K562 (cell line): ENCODE results near the gene NTM. TPM values are rescaled to one million over a fixed set of nuclear protein-coding genes. Genes with fewer than 3 reads are reported as not detected.

Source experiments
- ATAC-seq: fragments of 200-7000 bp; cut with Tn5 transposase; 3 replicates; pipeline ENCODE4 v1.9.1; 2020; ENCODE audit warnings: moderate library complexity
- BruUV-seq: library from RNA; stranded (reverse); fragments of 400-500 nt; replicated peaks from 2 replicates; lab custom pipeline; 2021; lab: Mats Ljungman, UMichigan
- CTCF ChIA-PET: fragments of 300-600 bp; formaldehyde crosslinking; extraction: SDS; loops from one replicate; lab custom pipeline; 2021; ENCODE audit warnings: low intra/inter-chr PET ratio; lab: Yijun Ruan, JAX
- POLR2A ChIA-PET: fragments of 300-600, 350-650 bp; sonication (Branson Sonifier 250); formaldehyde crosslinking; extraction: SDS; loops from one replicate; lab custom pipeline; 2021; ENCODE audit warnings: antibody characterized with exemption, inconsistent platforms; lab: Yijun Ruan, JAX
- DNase-seq, 4 experiments: peaks; one replicate each; pipeline versions ENCODE4 v3.0.0 to v3.0.0-alpha.2; 2011 to 2018; ENCODE audit warnings: low spot score in 3 of 4, mixed read lengths in 3 of 4; ENCODE audit errors: extremely low read depth in 1 of 4
- FAIRE-seq: peaks from 2 replicates; lab custom pipeline; 2011; peaks lifted over from hg19 to GRCh38; lab: Jason Lieb, UNC
- H2AFZ ChIP-seq: 2 replicates; pipeline ENCODE4 v1.6.0; 2011; ENCODE audit warnings: low read depth, low read length, control low read depth, inconsistent platforms
- H3K27ac ChIP-seq: fragments of 200-600 bp; 3 replicates; pipeline ENCODE4 v1.8.0; 2011; ENCODE audit warnings: low read depth, mild to moderate bottlenecking, control low read depth, inconsistent platforms, low read length, moderate library complexity, mixed read lengths; ENCODE audit errors: extremely low read depth
- H3K27me3 ChIP-seq, 2 experiments: fragments of 300-600 bp in 1 of 2; 2 replicates in 1 of 2; 3 replicates in 1 of 2; pipeline versions ENCODE4 v1.6.0 to v1.8.0; 2011; ENCODE audit warnings: inconsistent platforms in 2 of 2, low read length in 2 of 2, mild to moderate bottlenecking in 1 of 2, mixed read lengths in 1 of 2, moderate library complexity in 1 of 2; ENCODE audit not compliant: control insufficient read depth in 2 of 2, insufficient read depth in 2 of 2
- H3K36me3 ChIP-seq: fragments of 300-600 bp; 3 replicates; pipeline ENCODE4 v1.8.0; 2011; ENCODE audit warnings: mild to moderate bottlenecking, low read length, inconsistent platforms; ENCODE audit not compliant: control insufficient read depth, insufficient read depth
- H3K4me1 ChIP-seq, 2 experiments: fragments of 200-600 bp in 1 of 2; replicated peaks in 1 of 2; 2 replicates in 1 of 2; 3 replicates in 1 of 2; pipeline versions ENCODE4 v1.5.1 to v1.8.0; 2011; ENCODE audit warnings: inconsistent platforms in 2 of 2, low read length in 2 of 2, mild to moderate bottlenecking in 1 of 2, mixed read lengths in 1 of 2, moderate library complexity in 1 of 2; ENCODE audit not compliant: control insufficient read depth in 2 of 2, insufficient read depth in 2 of 2
- H3K4me2 ChIP-seq: 2 replicates; pipeline ENCODE4 v1.6.1; 2011; ENCODE audit warnings: low read length, control low read depth, inconsistent platforms, mixed read lengths; ENCODE audit not compliant: insufficient read depth
- H3K4me3 ChIP-seq: fragments of 200-600 bp; sonication (generic), shearing (Covaris generic); 2 replicates; pipeline ENCODE4 v1.5.1; 2016; ENCODE audit warnings: control low read depth, inconsistent platforms
- H3K79me2 ChIP-seq: fragments of 200-600 bp; 3 replicates; pipeline ENCODE4 v1.8.0; 2011; ENCODE audit warnings: low read length, inconsistent platforms; ENCODE audit not compliant: control insufficient read depth, insufficient read depth
- H3K9ac ChIP-seq, 2 experiments: 2 replicates each; pipeline versions ENCODE4 v1.6.0 to v1.6.1; 2011; ENCODE audit warnings: low read depth in 2 of 2, low read length in 2 of 2, control low read depth in 1 of 2, inconsistent platforms in 1 of 2, mild to moderate bottlenecking in 1 of 2, mixed read lengths in 1 of 2; ENCODE audit not compliant: insufficient read depth in 1 of 2
- H3K9me1 ChIP-seq: one replicate; pipeline ENCODE4 v1.6.0; 2011; ENCODE audit warnings: inconsistent platforms, mild to moderate bottlenecking, low read length, moderate library complexity; ENCODE audit not compliant: control insufficient read depth, insufficient read depth
- H3K9me3 ChIP-seq: replicated peaks from 2 replicates; pipeline ENCODE4 v1.5.1; 2011; ENCODE audit warnings: low read depth, low read length, inconsistent platforms; ENCODE audit not compliant: control insufficient read depth, insufficient read depth
- H4K20me1 ChIP-seq: replicated peaks from 2 replicates; pipeline ENCODE4 v1.6.1; 2011; ENCODE audit warnings: low read length, inconsistent platforms, mixed read lengths; ENCODE audit not compliant: control insufficient read depth, insufficient read depth
- ATF3 ChIP-seq, 2 experiments: fragments of 450-650 bp in 1 of 2; sonication (generic) in 1 of 2; formaldehyde crosslinking in 1 of 2; IDR thresholded peaks in 1 of 2; conservative IDR thresholded peaks in 1 of 2; 2 replicates each; pipeline versions ENCODE4 v1.6.1 to v1.8.1; 2016 to 2023; ENCODE audit warnings: mild to moderate bottlenecking in 2 of 2, moderate library complexity in 2 of 2, inconsistent platforms in 1 of 2, missing genetic modification reagents in 1 of 2
- ZNF318 ChIP-seq, 2 experiments: fragments of 450-650 bp; IDR thresholded peaks; 2 replicates each; pipeline ENCODE4 v1.6.1; 2016; ENCODE audit warnings: mild to moderate bottlenecking in 2 of 2, borderline replicate concordance in 1 of 2, low read depth in 1 of 2, moderate library complexity in 1 of 2
- WGBS: fragments of 100-300 bp; shearing (Covaris generic); methylation state at CpG from one replicate; pipeline ENCODE4 v1.1.6; 2016; ENCODE audit warnings: low coverage, mixed read lengths; ENCODE audit not compliant: insufficient coverage; ENCODE audit errors: missing lambda C conversion rate; 5-methylcytosine and 5-hydroxymethylcytosine counted together
- in situ Hi-C: fragments of 300-500 bp; cut with MboI; formaldehyde crosslinking; loops from 4 replicates; pipeline ENCODE4 v1.15.0; 2018; ENCODE audit warnings: inconsistent platforms, mixed read lengths
- intact Hi-C: fragments of 100-400 bp; cut with micrococcal nuclease; formaldehyde crosslinking; loops from 2 replicates; pipeline ENCODE4 v1.14.2; 2022
- polyA plus RNA-seq, 8 experiments: library from polyadenylated mRNA; depleted of rRNA in 4 of 8; stranded (reverse) in 5 of 8; unstranded in 3 of 8; fragments of >200 nt; fragmentation: Nextera tagmentation in 2 of 8; fragmentation: Illumina TruSeq in 1 of 8; extraction: Ambion mirVana in 2 of 8; extraction: Trizol in 1 of 8; gene quantifications; 2 replicates each; pipeline versions ENCODE4 v1.2.1 to v1.2.3, GENCODE V29; 2011 to 2014; ENCODE audit warnings: inconsistent platforms in 1 of 8, missing spikeins in 1 of 8
- total RNA-seq, 7 experiments: library from RNA; depleted of rRNA in 6 of 7; stranded (reverse); fragments of >200 nt in 6 of 7; fragmentation: Illumina TruSeq in 2 of 7; extraction: Trizol in 2 of 7; gene quantifications; 2 replicates each; pipeline versions ENCODE4 v1.2.1 to v1.2.3, GENCODE V29; 2011 to 2021; ENCODE audit warnings: low replicate concordance in 1 of 7
- TF ChIP-seq, protein P1 (sequence below): sonication (generic); formaldehyde crosslinking; IDR thresholded peaks from 2 replicates; pipeline ENCODE4 v1.8.0; 2022; ENCODE audit warnings: mild to moderate bottlenecking, missing genetic modification reagents
- TF ChIP-seq, protein P2 (sequence below): sonication (generic); formaldehyde crosslinking; IDR thresholded peaks from 2 replicates; pipeline ENCODE4 v1.8.1; 2023; ENCODE audit warnings: mild to moderate bottlenecking, missing genetic modification reagents, moderate library complexity

NTM gene
- total and polyA plus RNA-seq, 9 of the 15 experiments (the other 6 are each of a cell fraction or from before 2014, with no cell fraction given) = not detected

GRCh38 chr11:131754671-131755070 lies 384.3 kb downstream of the NTM start:
- no peaks in the 10 kb centered on the region for H3K9me3 ChIP-seq
- H3K36me3 ChIP-seq = no peaks in the 10 kb centered on the region
- in situ Hi-C loops = no loop called here
- H3K4me1 ChIP-seq = no peaks in the 10 kb centered on the region
- ATAC-seq (no peak), DNase-seq (no peak), FAIRE-seq (no peak)
- H3K4me3 ChIP-seq = no peak overlapping the region
- H3K4me2 ChIP-seq = no peak overlapping the region
- WGBS = 0% methylated on average over 3 of the region's 3 CpGs
- BruUV-seq = no TSS peak
- no peak overlapping the region for H3K27ac ChIP-seq
- no peak overlapping the region for H2AFZ ChIP-seq
- no peak overlapping the region for H3K9ac ChIP-seq
- intact Hi-C loops = no loop called here
- ChIA-PET CTCF (no interaction called here), POLR2A (no interaction called here)
- H3K9me1 ChIP-seq = no peaks in the 10 kb centered on the region
- H4K20me1 ChIP-seq = no peaks in the 10 kb centered on the region
- H3K79me2 ChIP-seq = no peaks in the 10 kb centered on the region
- no peaks in the 10 kb centered on the region for H3K27me3 ChIP-seq
- TF ChIP-seq ATF3 (IDR thresholded peaks at IDR 0.05) (no peak), ATF3 (CRISPR knock-in tag; conservative IDR thresholded peaks at IDR 0.05) (no peak), ZNF318 (IDR thresholded peaks at IDR 0.05; ENCODE audit: borderline replicate concordance in 1 of 2, low read depth in 1 of 2) (no peak)
- TF ChIP-seq, protein P1, sequence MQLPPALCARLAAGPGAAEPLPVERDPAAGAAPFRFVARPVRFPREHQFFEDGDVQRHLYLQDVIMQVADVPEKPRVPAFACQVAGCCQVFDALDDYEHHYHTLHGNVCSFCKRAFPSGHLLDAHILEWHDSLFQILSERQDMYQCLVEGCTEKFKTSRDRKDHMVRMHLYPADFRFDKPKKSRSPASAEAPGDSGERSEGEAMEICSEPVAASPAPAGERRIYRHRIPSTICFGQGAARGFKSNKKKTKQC (CRISPR knock-in tag) = no peak
- TF ChIP-seq, protein P2, sequence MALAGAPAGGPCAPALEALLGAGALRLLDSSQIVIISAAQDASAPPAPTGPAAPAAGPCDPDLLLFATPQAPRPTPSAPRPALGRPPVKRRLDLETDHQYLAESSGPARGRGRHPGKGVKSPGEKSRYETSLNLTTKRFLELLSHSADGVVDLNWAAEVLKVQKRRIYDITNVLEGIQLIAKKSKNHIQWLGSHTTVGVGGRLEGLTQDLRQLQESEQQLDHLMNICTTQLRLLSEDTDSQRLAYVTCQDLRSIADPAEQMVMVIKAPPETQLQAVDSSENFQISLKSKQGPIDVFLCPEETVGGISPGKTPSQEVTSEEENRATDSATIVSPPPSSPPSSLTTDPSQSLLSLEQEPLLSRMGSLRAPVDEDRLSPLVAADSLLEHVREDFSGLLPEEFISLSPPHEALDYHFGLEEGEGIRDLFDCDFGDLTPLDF (CRISPR knock-in tag) = no peak
